ENCODE results near the gene SPINT1. TPM values are rescaled to one million over a fixed set of nuclear protein-coding genes. Genes with fewer than 3 reads are reported as not detected.

SPINT1 gene
- total and polyA plus RNA-seq, 2 donors (not counting 1 experiment from before 2014, with no cell fraction given) = 14.4 to 21.3 TPM

- Mint-ChIP-seq H3K27ac (peak within 1 kb of the TSS; percentile 94), H3K4me1 (peaks cover 28% of the 10 kb centered on the region), H3K9me3 (ENCODE audit: insufficient read depth) (no peaks in the 10 kb centered on the region), H3K27me3 (no peaks in the 10 kb centered on the region), H3K4me3 (peak within 1 kb of the TSS; percentile 99)
- TF ChIP-seq EZH2 (IDR thresholded peaks at IDR 0.05; ENCODE audit: borderline replicate concordance, insufficient read depth, low read depth, low read length, poor library complexity, severe bottlenecking) (no peak), CTCF (IDR thresholded peaks at IDR 0.05) (peak; percentile 88)
- Histone ChIP-seq H3K4me3 (ENCODE audit: control extremely low read depth in 1 of 5, extremely low read depth in 1 of 5, insufficient read depth in 1 of 5, low read depth in 2 of 5, low read length in 4 of 5) (peak within 1 kb of the TSS; percentile 81 to 98 (median 92)), H3K27me3 (replicated peaks in 1 of 4; ENCODE audit: control extremely low read depth in 1 of 4, control insufficient read depth in 3 of 4, insufficient read depth in 4 of 4, low read length in 3 of 4) (no peaks in the 10 kb centered on the region), H4K20me1 (ENCODE audit: control insufficient read depth, insufficient read depth, low read length, poor library complexity, severe bottlenecking) (peaks cover 10% of the 10 kb centered on the region), H3K79me2 (ENCODE audit: control insufficient read depth, insufficient read depth, low read length) (peaks cover 26% of the 10 kb centered on the region), H3K36me3 (replicated peaks in 1 of 2; ENCODE audit: control extremely low read depth in 1 of 2, control insufficient read depth in 1 of 2, extremely low read depth in 1 of 2, insufficient read depth in 2 of 2, low read length in 1 of 2) (peaks cover 2 to 12% of the 10 kb centered on the region in 2 experiments), H3K9me3 (ENCODE audit: control extremely low read depth in 1 of 3, control insufficient read depth in 2 of 3, insufficient read depth in 1 of 3, low read length in 2 of 3) (no peaks in the 10 kb centered on the region), H3K27ac (ENCODE audit: low read length in 2 of 2) (peak within 1 kb of the TSS; percentile 84 to 91), H3K4me1 (ENCODE audit: control insufficient read depth in 2 of 2, insufficient read depth in 2 of 2, low read length in 2 of 2) (peaks cover 18 to 19% of the 10 kb centered on the region in 2 donors), H3K4me2 (replicated peaks; ENCODE audit: low read depth, low read length, poor library complexity, severe bottlenecking) (peak within 1 kb of the TSS; percentile 86), H3K9ac (ENCODE audit: low read length) (peak within 1 kb of the TSS; percentile 94), H2AFZ (ENCODE audit: insufficient read depth, low read depth, low read length, poor library complexity, severe bottlenecking) (peak within 1 kb of the TSS; percentile 98)
- ChIA-PET CTCF (interaction anchor here (0.5 to 9.8 kb wide), 32 partner anchors 9 to 728 kb away, joined by 3 to 128 read pairs (median 5); partner anchors contain the start of genes C15orf62, CHAC1, CHP1 and RAD51), POLR2A (interaction anchor here (0.6 to 3.4 kb wide), 10 partner anchors 9 to 325 kb away, joined by 3 to 28 read pairs (median 4); partner anchors contain the start of genes DNAJC17, RAD51, RPUSD2 and SPINT1)
- ATAC-seq (ENCODE audit: low read depth) (peak; percentile 99), DNase-seq (peak; percentile 99)
- 7% methylated on average over 55 of the region's 55 CpGs for WGBS (ENCODE audit: insufficient coverage)
- intact Hi-C loops (cut with micrococcal nuclease) = loop anchor here (1.0 to 5.0 kb wide), 14 partner anchors 10 to 389 kb away; partner anchors contain the start of genes C15orf62, CCDC32, CHAC1 and DNAJC17
Observed at GRCh38 chr15:40893733-40894680, 50.2 kb downstream of the SPINT1 start, which contains the start of gene VPS18. Gene VPS18, plus strand, starts transcription at chr15:40894450. Its CDS starts 319 bp downstream, at chr15:40894769.
